ENCODE measurements around the gene FCRL4. TPM values are rescaled to one million over a fixed set of nuclear protein-coding genes. Genes with fewer than 3 reads are reported as not detected.
A peak's percentile ranks its signal among the peaks of the same experiment; 100 is the strongest.

The FCRL4 gene
- polyA plus RNA-seq (2012; ENCODE audit: insufficient read depth, insufficient read length) = not detected

- no peak within 1 kb of the TSS for H3K4me3 ChIP-seq (ENCODE audit: low read length)
- DNase-seq (ENCODE audit: low read depth, low spot score) = no peak
These were observed at the start of gene FCRL4 for GRCh38 chr1:157597959-157598667. Gene FCRL4, minus strand, starts transcription at chr1:157598085. Its CDS starts 141 bp downstream, at chr1:157597944.

- DNase-seq (ENCODE audit: low read depth, low spot score) = no peak
These were observed 48.3 kb upstream of the FCRL4 start for GRCh38 chr1:157646144-157646543.

GRCh38 chr1:157641177-157641576, 43.3 kb upstream of the FCRL4 start:
- no peak for DNase-seq (ENCODE audit: low read depth, low spot score)
- no peak overlapping the region for H3K4me3 ChIP-seq (ENCODE audit: low read length)

More at GRCh38 chr1:157646144-157646543, 48.3 kb upstream of the FCRL4 start:
- no peak overlapping the region for H3K4me3 ChIP-seq (ENCODE audit: low read length)

- no peak overlapping the region for H3K4me3 ChIP-seq (ENCODE audit: low read length)
These were observed 41.9 kb upstream of the FCRL4 start for GRCh38 chr1:157639800-157640199.

GRCh38 chr1:157628773-157629172, 30.9 kb upstream of the FCRL4 start:
- H3K4me3 ChIP-seq (ENCODE audit: low read length) = no peak overlapping the region
- peak; percentile 88 for DNase-seq (ENCODE audit: low read depth, low spot score)

More at GRCh38 chr1:157639800-157640199, 41.9 kb upstream of the FCRL4 start:
- DNase-seq (ENCODE audit: low read depth, low spot score) = no peak

- H3K4me3 ChIP-seq (ENCODE audit: low read length) = no peak overlapping the region
- peak; percentile 47 for DNase-seq (ENCODE audit: low read depth, low spot score)
These were observed 28.2 kb upstream of the FCRL4 start for GRCh38 chr1:157626099-157626498.

- no peak overlapping the region for H3K4me3 ChIP-seq (ENCODE audit: low read length)
- no peak for DNase-seq (ENCODE audit: low read depth, low spot score)
These were observed 26.6 kb upstream of the FCRL4 start for GRCh38 chr1:157624471-157624870.

- no peak overlapping the region for H3K4me3 ChIP-seq (ENCODE audit: low read length)
- DNase-seq (ENCODE audit: low read depth, low spot score) = no peak
These were observed 24.6 kb upstream of the FCRL4 start for GRCh38 chr1:157622471-157622870.

GRCh38 chr1:157618190-157618589, 20.3 kb upstream of the FCRL4 start:
- DNase-seq (ENCODE audit: low read depth, low spot score) = no peak
- no peak overlapping the region for H3K4me3 ChIP-seq (ENCODE audit: low read length)

GRCh38 chr1:157600236-157600635, 2.4 kb upstream of the FCRL4 start:
- no peak overlapping the region for H3K4me3 ChIP-seq (ENCODE audit: low read length)
- no peak for DNase-seq (ENCODE audit: low read depth, low spot score)

- no peak for DNase-seq (ENCODE audit: low read depth, low spot score)
- no peak overlapping the region for H3K4me3 ChIP-seq (ENCODE audit: low read length)
These were observed 1.5 kb downstream of the FCRL4 start for GRCh38 chr1:157596384-157596783.

- H3K4me3 ChIP-seq (ENCODE audit: low read length) = no peak overlapping the region
- peak; percentile 90 for DNase-seq (ENCODE audit: low read depth, low spot score)
These were observed 2.5 kb downstream of the FCRL4 start for GRCh38 chr1:157595356-157595755.

- DNase-seq (ENCODE audit: low read depth, low spot score) = no peak
- no peak overlapping the region for H3K4me3 ChIP-seq (ENCODE audit: low read length)
These were observed 11.9 kb downstream of the FCRL4 start for GRCh38 chr1:157585984-157586383.

GRCh38 chr1:157584503-157584902, 13.4 kb downstream of the FCRL4 start:
- H3K4me3 ChIP-seq (ENCODE audit: low read length) = no peak overlapping the region
- no peak for DNase-seq (ENCODE audit: low read depth, low spot score)

- no peak overlapping the region for H3K4me3 ChIP-seq (ENCODE audit: low read length)
- no peak for DNase-seq (ENCODE audit: low read depth, low spot score)
These were observed 17.1 kb downstream of the FCRL4 start for GRCh38 chr1:157580828-157581210.

- peak; percentile 80 for DNase-seq (ENCODE audit: low read depth, low spot score)
- no peak overlapping the region for H3K4me3 ChIP-seq (ENCODE audit: low read length)
These were observed 17.6 kb downstream of the FCRL4 start for GRCh38 chr1:157580179-157580827.

GRCh38 chr1:157577420-157577819, 20.5 kb downstream of the FCRL4 start:
- no peak for DNase-seq (ENCODE audit: low read depth, low spot score)
- no peak overlapping the region for H3K4me3 ChIP-seq (ENCODE audit: low read length)

- DNase-seq (ENCODE audit: low read depth, low spot score) = no peak
- no peak overlapping the region for H3K4me3 ChIP-seq (ENCODE audit: low read length)
These were observed 22.1 kb downstream of the FCRL4 start for GRCh38 chr1:157575744-157576143.

GRCh38 chr1:157574836-157575235, 23.0 kb downstream of the FCRL4 start:
- DNase-seq (ENCODE audit: low read depth, low spot score) = no peak
- no peak overlapping the region for H3K4me3 ChIP-seq (ENCODE audit: low read length)

GRCh38 chr1:157566484-157567300, 31.2 kb downstream of the FCRL4 start:
- no peak for DNase-seq (ENCODE audit: low read depth, low spot score)
- H3K4me3 ChIP-seq (ENCODE audit: low read length) = no peak overlapping the region
